ENCODE measurements around the gene HRH1.

HRH1 gene

DNA sequence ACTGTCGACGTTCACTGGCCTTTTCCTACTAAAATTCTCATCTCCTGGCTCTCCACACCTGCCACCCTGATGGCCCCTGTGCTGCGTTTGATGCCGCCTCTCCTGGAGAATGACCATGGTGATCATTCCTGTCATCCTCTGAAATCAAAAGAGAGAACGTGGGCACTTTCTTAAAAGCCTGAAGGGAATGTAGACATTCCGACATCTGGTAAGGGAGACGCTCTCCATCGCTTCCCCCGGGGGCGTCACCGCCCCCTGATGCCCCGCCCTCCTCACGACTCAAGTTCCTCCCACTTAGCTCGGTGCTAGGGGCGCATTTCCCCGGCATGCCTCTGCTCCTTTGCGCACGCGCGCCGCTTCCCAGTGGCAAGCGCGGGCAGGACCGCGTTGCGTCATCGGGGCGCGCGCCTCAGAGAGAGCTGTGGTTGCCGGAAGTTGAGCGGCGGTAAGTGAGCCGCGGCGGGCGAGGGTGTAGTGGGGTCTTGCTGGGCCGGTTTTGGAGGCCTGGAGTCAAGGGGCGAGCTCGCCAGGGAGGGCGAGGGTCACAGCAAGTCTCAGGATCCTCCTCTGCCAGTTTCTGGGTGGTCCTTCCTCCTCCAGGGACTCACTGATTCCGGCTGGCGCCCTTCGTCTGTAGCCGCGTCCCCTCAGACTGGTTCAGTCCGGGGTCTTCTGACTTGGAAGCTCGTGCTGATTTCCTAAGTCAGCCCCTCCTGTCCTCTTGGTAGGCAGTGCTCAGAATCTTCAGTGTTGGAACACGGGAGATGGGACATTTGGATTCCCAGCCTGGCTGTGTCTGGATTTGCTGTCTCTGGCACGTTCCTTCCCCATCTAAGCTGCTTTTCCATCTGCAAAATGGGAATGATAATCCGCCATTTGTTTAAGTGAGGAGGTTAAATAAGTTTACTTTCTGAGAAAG lies 118.0 kb downstream of the HRH1 start, which contains the start of gene ATG7:
ATG7 (plus strand) TSS at position 412 of the 919 bp plus-strand sequence. CDS start 26,299 bp downstream, outside the sequence.
- peak; percentile 97 for DNase-seq (ENCODE audit: low spot score)
- Histone ChIP-seq H3K27ac (peak within 1 kb of the TSS; percentile 64 to 77), H3K4me3 (peak within 1 kb of the TSS; percentile 76)
- TF ChIP-seq, protein P1, sequence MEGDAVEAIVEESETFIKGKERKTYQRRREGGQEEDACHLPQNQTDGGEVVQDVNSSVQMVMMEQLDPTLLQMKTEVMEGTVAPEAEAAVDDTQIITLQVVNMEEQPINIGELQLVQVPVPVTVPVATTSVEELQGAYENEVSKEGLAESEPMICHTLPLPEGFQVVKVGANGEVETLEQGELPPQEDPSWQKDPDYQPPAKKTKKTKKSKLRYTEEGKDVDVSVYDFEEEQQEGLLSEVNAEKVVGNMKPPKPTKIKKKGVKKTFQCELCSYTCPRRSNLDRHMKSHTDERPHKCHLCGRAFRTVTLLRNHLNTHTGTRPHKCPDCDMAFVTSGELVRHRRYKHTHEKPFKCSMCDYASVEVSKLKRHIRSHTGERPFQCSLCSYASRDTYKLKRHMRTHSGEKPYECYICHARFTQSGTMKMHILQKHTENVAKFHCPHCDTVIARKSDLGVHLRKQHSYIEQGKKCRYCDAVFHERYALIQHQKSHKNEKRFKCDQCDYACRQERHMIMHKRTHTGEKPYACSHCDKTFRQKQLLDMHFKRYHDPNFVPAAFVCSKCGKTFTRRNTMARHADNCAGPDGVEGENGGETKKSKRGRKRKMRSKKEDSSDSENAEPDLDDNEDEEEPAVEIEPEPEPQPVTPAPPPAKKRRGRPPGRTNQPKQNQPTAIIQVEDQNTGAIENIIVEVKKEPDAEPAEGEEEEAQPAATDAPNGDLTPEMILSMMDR (IDR thresholded peaks at IDR 0.05), result no peak

DNA sequence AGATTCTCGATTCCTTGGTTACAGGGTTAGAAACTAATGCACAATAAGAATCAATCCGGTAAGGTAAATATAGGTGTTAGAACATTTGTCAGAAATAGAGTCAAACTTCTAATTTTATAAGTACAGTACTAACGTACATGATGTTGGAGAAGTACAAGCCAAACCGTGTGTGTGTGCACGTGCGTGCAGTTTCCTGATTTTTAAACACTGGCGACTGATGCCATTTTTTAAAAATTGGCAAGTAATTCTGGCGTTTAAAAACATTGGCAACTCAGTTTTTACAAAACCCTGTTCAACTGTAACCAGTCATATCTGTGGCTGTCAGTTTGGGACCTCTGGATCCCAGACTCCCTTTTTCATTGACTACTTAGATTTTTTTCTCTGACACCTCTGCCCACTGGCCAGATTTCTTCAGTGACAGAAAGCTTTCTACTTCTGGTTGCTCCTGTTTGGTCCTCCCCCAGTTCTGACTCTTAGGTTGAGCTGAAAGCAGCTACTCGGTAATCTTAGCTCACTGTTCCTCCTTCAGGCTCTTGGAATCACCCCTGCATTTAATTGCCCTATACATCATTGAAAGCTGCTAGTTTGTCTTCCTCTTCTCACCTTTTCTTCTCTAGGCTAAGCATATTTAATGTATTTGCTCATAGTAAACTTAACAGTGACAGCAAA lies 118.7 kb downstream of the HRH1 start:
- peak overlapping the region; percentile 76 for H3K4me3 ChIP-seq
- peak overlapping the region; percentile 64 to 77 for H3K27ac ChIP-seq
- DNase-seq (ENCODE audit: low spot score), result no peak
- TF ChIP-seq, protein P1 (IDR thresholded peaks at IDR 0.05), result no peak

DNA sequence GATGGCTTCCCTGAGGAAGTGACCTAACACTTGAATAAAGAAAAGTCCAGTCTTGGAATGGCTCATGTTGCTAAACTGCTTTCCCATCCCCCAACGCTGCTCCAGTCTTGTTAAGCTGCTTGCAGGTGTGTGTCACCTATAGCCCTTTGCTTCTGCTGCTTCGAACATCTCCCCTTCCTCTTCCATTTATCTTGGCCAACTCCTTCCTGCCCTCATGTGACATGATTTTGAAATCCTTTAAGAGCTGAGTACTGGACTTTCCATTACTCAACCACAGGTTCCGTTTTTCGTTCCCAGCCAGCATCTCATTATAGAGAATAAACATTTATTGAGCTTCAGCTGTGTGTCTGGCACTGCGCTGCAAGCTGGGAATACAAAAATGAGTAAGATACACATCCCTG lies 119.6 kb downstream of the HRH1 start:
- Histone ChIP-seq H3K4me3 (peak overlapping the region; percentile 76), H3K27ac (peak overlapping the region in 1 of 2 donors; percentile 77)
- DNase-seq (ENCODE audit: low spot score), result no peak
- TF ChIP-seq, protein P1 (IDR thresholded peaks at IDR 0.05), result no peak

DNA sequence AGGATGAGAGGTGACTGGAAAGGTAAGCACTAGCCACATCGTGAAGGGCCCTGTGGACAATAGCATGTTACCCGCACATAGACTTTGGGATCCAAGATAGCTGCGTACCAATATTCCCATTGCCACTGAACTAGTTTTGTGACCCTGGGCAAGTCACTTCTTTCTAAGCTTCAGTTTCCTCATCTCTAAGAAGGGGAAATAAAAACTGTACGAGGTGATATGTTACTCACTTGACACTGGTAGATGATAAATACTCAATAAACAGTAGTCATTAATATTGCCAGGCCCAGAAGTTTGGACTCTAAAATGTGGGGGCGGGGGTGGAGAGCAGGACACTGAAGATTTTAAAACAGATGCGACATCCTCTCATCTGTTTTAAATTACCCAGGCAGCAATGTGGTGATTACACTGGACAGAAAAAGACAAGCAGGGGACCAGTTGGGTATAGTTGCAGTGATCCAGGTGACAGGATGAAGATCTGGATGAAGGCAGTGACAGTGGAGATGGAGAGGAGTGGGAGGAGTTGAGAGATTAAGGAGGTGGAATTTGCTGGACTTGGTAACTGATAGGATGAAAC lies 120.4 kb downstream of the HRH1 start:
- Histone ChIP-seq H3K27ac (peak overlapping the region in 1 of 2 donors; percentile 61), H3K4me3 (no peak overlapping the region)
- TF ChIP-seq, protein P1 (IDR thresholded peaks at IDR 0.05), result no peak
- no peak for DNase-seq (ENCODE audit: low spot score)

DNA sequence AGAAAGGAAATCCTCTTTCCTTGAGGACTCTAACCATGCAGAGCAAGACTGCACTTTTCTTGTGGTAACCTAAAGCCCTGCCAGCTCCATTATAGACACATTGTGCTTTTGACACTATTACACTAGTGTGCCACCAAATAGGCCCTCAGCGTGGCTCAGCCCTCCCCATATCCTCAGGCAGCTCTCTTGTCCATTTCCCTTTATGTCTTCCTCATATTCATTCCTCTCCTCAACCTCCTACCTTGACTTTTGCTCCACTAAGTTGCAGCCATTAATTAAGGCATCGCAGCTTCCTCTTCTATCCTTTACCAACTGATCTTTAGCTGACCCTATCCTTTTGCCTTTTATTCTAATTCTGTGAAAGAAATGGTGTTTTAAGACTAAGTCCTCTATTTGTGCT lies 121.6 kb downstream of the HRH1 start:
- Histone ChIP-seq H3K4me3 (no peak overlapping the region), H3K27ac (peak overlapping the region in 1 of 2 donors; percentile 42)
- DNase-seq (ENCODE audit: low spot score), result no peak
- TF ChIP-seq, protein P1 (IDR thresholded peaks at IDR 0.05), result no peak

DNA sequence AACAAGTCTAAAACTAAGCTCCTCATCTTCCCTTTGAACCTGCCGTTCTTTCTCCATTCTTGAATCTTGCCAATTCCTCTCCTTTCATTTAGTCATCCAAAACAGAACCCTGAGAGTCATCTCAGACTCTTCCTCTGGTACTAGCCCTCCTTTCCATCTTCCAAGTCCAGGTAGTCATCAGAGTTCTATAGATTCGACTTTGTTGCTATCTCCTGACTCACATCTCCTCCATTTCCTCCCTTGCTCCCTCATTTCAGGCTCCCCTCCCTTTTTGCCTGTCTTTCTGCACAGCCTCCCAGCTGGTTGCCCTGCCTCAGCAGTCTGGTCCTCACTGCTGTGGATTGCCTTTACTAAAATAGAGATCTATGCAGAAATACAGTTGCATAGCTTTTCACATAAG lies 122.6 kb downstream of the HRH1 start:
- H3K27ac ChIP-seq, result no peak overlapping the region
- H3K4me3 ChIP-seq, result no peak overlapping the region
- TF ChIP-seq, protein P1 (IDR thresholded peaks at IDR 0.05), result no peak
- no peak for DNase-seq (ENCODE audit: low spot score)
